Colonic mucosa (tissue), 4 donors: ENCODE measurements around the gene SPRR2F. TPM values are rescaled to one million over a fixed set of nuclear protein-coding genes. Genes with fewer than 3 reads are reported as not detected.

ENCODE experiments used
- DNase-seq: peaks from one replicate; pipeline ENCODE4 v3.0.0-alpha.2; 2020
- H3K27ac ChIP-seq: fragments of 200-600 bp; one replicate; pipeline ENCODE4 v1.8.0; 2021
- H3K27me3 ChIP-seq: fragments of 200-600 bp; one replicate; pipeline ENCODE4 v1.8.0; 2021
- H3K36me3 ChIP-seq: fragments of 200-600 bp; one replicate; pipeline ENCODE4 v1.8.0; 2021
- H3K4me1 ChIP-seq: fragments of 200-600 bp; one replicate; pipeline ENCODE4 v1.8.0; 2021; ENCODE audit warnings: mild to moderate bottlenecking
- H3K4me3 ChIP-seq: fragments of 200-600 bp; one replicate; pipeline ENCODE4 v1.8.0; 2021
- H3K9ac ChIP-seq, 2 donors: one replicate each; pipeline ENCODE4 v1.7.0; 2013; ENCODE audit warnings: control low read depth in 2 of 2, low read depth in 2 of 2, low read length in 2 of 2
- H3K9me3 ChIP-seq: fragments of 200-600 bp; one replicate; pipeline ENCODE4 v1.8.0; 2021
- intact Hi-C: fragments of 100-400 bp; cut with DNase I; formaldehyde crosslinking; loops from one replicate; pipeline ENCODE4 v1.14.1; 2022
- total RNA-seq, 2 donors: library from RNA; stranded (reverse); fragmentation: NEBNext Ultra II Directional in 1 of 2; extraction: Animal tissue kit (Norgen Biotek cat#: 25700) in 1 of 2; gene quantifications; one replicate each; pipeline ENCODE4 v1.2.1, GENCODE V29; 2021
- TF ChIP-seq, protein P1 (sequence below): fragments of 200-600 bp; IDR thresholded peaks from one replicate; pipeline ENCODE4 v1.8.0; 2022; ENCODE audit warnings: antibody characterized with exemption, mild to moderate bottlenecking
- donor health status: healthy.
- donor health status: DM: no; HTN: no; CAD: no.
- donor health status: DM: no; HTN: no; CAD: no.

The SPRR2F gene
- total RNA-seq, 2 donors from 2014 or later = not detected

DNA sequence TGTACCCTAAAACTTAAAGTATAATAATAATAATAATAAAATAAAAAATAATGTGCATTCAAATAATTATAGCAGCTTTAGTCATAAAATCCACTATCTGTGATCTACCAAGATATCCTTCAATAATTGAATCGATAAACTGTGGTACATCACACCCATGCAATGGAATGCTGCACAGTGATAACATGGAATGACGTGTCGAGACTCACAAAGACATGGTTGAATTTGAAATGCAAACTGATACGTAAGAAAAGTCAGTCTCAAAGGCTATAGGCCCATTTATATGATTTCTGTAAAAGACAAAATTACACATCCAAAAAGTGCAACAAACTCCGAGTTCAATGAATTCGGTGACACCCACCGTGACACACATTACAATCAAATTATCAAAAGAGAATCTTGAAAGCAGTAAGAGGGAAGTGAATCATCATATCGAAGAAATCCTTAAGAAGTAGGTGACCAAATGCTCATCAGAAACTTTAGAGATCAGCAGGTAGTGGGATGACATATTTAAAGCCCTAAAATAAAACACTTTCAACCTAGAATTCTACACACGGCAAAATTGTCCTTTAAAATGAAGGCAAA is 13.8 kb downstream of the SPRR2F start:
- H3K4me1 ChIP-seq = no peaks in the 10 kb centered on the region
- no peaks in the 10 kb centered on the region for H3K9me3 ChIP-seq
- H3K27ac ChIP-seq = no peak overlapping the region
- DNase-seq = no peak
- intact Hi-C loops = no loop called here
- H3K4me3 ChIP-seq = no peak overlapping the region
- H3K36me3 ChIP-seq = no peaks in the 10 kb centered on the region
- no peaks in the 10 kb centered on the region for H3K27me3 ChIP-seq
- TF ChIP-seq, protein P1, sequence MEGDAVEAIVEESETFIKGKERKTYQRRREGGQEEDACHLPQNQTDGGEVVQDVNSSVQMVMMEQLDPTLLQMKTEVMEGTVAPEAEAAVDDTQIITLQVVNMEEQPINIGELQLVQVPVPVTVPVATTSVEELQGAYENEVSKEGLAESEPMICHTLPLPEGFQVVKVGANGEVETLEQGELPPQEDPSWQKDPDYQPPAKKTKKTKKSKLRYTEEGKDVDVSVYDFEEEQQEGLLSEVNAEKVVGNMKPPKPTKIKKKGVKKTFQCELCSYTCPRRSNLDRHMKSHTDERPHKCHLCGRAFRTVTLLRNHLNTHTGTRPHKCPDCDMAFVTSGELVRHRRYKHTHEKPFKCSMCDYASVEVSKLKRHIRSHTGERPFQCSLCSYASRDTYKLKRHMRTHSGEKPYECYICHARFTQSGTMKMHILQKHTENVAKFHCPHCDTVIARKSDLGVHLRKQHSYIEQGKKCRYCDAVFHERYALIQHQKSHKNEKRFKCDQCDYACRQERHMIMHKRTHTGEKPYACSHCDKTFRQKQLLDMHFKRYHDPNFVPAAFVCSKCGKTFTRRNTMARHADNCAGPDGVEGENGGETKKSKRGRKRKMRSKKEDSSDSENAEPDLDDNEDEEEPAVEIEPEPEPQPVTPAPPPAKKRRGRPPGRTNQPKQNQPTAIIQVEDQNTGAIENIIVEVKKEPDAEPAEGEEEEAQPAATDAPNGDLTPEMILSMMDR = no peak
- H3K9ac ChIP-seq = no peak overlapping the region

DNA sequence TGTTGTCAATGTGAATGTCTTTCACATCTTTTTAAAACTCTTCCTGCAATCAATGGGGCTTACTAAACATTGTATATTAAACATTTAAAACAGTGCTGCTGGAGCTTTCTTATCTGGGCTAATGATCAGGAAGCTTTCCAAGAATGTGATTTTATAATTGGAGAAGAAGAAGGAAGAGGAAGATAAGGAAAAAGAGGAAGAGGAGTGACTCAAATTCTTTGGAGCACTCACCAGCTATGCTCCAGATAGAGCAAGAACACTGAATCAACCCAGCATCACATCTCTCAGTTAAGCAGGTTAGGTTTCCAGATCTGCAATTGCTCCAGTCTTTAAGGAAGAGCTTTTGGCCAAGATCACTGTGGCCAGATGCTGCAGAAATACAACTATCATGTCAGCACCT is 17.6 kb downstream of the SPRR2F start:
- no peak overlapping the region for H3K27ac ChIP-seq
- intact Hi-C loops = no loop called here
- H3K27me3 ChIP-seq = no peaks in the 10 kb centered on the region
- H3K9ac ChIP-seq = no peak overlapping the region
- H3K9me3 ChIP-seq = no peaks in the 10 kb centered on the region
- no peaks in the 10 kb centered on the region for H3K4me1 ChIP-seq
- TF ChIP-seq, protein P1 = no peak
- no peak for DNase-seq
- no peak overlapping the region for H3K4me3 ChIP-seq
- no peaks in the 10 kb centered on the region for H3K36me3 ChIP-seq

DNA sequence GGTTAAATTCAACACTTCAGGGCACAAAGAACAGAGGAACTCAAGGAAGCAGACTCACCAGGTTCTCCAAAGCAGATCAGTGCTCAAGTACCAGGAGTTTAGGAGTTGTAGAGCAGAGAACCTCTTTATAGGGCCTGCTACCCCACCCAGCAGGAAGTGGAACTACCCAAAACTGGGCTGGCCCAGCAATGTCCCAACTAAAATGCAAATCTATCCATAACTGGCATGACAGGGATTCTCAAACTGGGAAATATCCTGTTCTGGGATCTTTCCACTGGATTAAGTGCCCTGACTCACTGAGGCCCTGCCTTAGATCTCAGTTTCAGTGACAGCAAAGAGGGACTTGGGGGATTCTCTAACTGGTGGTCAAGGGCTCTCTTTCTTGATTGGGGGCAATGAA is 18.9 kb downstream of the SPRR2F start, which contains the start of gene SPRR2E:
Gene SPRR2E (minus strand): TSS at position 101 of the 400 bp plus-strand sequence. CDS start 775 bp downstream, outside the sequence.
- intact Hi-C loops = no loop called here
- no peaks in the 10 kb centered on the region for H3K4me1 ChIP-seq
- TF ChIP-seq, protein P1 = no peak
- no peaks in the 10 kb centered on the region for H3K27me3 ChIP-seq
- H3K27ac ChIP-seq = no peak within 1 kb of the TSS
- H3K36me3 ChIP-seq = no peaks in the 10 kb centered on the region
- DNase-seq = no peak
- no peaks in the 10 kb centered on the region for H3K9me3 ChIP-seq
- no peak within 1 kb of the TSS for H3K4me3 ChIP-seq
- H3K9ac ChIP-seq = no peak within 1 kb of the TSS

DNA sequence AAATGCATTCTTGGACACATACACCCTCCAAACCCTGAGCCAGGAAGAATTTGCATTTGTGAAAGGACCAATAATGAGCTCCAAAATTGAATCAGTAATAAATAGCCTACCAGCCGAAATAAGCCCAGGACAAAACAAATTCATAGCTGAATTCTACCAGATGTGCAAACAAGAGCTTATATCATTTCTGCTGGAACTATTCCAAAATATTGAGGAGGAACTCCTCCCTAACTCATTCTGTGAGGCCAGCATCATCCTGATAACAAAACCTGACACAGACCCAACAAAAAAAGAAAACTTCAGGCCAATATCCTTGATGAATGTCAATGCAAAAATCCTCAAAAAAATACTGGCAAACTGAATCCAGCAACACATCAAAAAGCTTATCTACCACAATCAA is 25.7 kb downstream of the SPRR2F start:
- TF ChIP-seq, protein P1 = no peak
- no peaks in the 10 kb centered on the region for H3K27me3 ChIP-seq
- H3K4me3 ChIP-seq = no peak overlapping the region
- H3K9ac ChIP-seq = no peak overlapping the region
- intact Hi-C loops = no loop called here
- H3K9me3 ChIP-seq = no peaks in the 10 kb centered on the region
- no peaks in the 10 kb centered on the region for H3K36me3 ChIP-seq
- no peak for DNase-seq
- no peak overlapping the region for H3K27ac ChIP-seq
- H3K4me1 ChIP-seq = no peaks in the 10 kb centered on the region

DNA sequence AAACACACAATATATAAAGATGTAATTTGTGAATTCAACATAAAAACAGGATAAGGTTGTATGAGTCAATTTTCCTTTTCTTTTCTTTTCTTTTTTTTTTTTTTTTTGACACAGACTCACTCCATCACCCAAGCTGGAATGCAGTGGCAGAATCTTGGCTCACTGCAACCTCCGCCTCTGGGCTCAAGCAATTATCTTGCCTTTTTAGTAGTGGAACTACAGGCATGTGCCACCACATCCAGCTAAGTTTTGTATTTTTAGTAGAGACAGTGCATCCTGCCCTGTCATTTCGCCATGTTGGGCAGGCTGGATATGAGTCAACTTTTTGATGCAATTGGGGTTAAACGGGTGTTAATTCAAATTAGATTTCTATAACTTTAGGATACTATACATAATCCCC is 31.6 kb downstream of the SPRR2F start:
- no peaks in the 10 kb centered on the region for H3K9me3 ChIP-seq
- TF ChIP-seq, protein P1 = no peak
- no peak overlapping the region for H3K27ac ChIP-seq
- H3K9ac ChIP-seq = no peak overlapping the region
- H3K36me3 ChIP-seq = no peaks in the 10 kb centered on the region
- intact Hi-C loops = no loop called here
- H3K4me1 ChIP-seq = no peaks in the 10 kb centered on the region
- no peaks in the 10 kb centered on the region for H3K27me3 ChIP-seq
- no peak for DNase-seq
- no peak overlapping the region for H3K4me3 ChIP-seq
